Activated effector memory CD4-positive, alpha-beta T cell treated with Interleukin-2 at 50 U/mL for 16 hours (primary cell): ENCODE measurements around the gene EPS8.
A peak's percentile ranks its signal among the peaks of the same experiment; 100 is the strongest.

Experiments
- DNase-seq: peaks from one replicate; pipeline ENCODE4 v3.0.0-alpha.2; 2020

EPS8 gene

DNA sequence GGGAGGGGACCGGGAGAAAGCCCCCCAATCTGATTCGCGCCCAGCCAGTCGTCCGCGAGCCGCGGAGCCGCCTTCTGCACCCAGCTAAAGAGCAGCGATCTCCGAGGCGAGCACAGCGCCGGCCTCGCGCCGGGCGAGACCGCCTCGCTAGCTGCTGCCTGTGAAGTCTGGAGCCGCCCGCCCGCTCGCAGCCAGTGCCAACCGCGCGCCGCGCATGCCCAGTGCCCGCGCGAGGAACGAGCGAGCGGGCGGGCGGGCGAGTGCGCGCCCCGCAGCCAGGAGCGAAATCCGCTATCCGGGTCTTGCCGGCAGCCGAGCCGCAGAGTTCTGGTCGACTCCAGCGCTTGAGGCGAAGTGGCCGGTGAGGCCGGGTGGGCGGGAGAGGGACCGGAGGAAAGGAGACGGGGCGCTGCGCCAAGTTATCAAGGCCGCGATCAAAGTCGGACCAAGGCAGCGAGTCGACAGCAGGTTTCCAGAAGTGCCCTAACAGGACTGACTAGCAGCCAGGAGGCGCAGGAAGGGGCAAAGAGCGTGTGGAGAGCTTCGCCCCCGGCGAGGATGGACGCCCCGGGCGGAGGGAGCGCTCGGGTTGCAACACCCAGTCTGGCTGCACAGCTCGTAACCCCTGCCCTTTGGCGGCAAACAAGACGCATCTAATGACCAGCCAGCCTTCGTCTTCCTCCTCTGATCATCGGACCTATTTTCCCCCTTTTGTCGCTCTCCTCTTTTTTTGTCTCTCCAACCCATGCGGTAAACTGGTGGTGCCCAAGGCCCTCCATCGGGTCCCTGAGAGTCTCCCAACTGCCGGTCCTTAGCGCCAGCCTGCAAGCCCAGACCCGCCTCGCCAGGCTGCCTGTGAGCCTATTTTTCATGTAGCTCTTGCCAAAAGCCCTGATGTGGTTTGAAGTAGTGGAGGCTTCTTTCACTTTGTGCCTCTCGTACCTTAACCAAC, at the start of gene EPS8:
EPS8 (minus strand) TSS at position 169 of the 952 bp plus-strand sequence. CDS start 106,437 bp downstream, outside the sequence.
- peak; percentile 81 for DNase-seq

DNA sequence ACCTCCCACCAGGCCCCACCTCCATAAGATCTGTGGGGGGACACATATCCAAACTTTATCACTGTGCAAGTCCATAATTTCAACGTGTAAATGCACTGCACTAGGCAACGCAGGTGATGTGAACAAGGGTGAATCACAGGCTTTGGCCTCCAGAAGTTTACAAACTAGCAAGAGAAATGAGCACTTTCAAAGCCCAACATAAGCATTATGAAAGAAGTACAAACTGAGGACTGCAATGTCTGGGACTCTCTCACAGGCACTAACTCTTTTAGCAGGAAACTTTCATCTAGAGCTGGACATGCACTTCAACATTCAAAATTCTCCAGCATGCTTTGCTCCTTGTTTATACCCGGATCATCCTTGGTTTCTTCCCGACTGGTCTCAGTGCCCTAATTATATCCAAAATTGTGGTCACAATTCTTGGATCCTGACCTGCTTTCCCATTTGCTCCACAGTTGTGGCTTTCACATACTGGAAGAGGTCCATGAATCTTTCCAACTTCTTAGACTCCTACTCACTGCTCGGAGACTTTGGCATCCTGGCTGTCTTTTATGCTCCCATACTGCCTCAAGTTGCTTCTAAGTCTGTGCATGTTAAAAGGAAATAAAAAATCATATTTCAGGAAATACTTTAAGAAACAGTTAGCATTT, 48.1 kb upstream of the EPS8 start:
- DNase-seq: no peak

DNA sequence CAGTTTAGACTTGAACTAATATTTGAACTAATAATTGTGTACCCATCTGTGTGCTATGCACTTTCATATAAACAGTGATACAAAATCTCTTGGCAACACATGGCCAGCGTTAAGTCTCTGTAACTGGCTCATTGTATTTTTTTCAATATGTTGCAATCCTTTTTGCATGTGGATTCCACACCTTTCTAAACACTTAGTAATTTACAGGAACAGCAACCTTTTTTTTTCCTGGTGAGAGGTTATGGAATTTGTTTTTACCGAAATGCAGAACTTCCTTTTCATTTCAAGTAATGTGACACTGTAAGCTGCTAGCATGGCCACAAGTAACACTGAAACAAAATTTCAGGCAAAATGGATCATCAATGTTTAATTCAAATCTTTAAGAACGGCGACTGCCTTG, 45.4 kb upstream of the EPS8 start:
- DNase-seq: no peak

DNA sequence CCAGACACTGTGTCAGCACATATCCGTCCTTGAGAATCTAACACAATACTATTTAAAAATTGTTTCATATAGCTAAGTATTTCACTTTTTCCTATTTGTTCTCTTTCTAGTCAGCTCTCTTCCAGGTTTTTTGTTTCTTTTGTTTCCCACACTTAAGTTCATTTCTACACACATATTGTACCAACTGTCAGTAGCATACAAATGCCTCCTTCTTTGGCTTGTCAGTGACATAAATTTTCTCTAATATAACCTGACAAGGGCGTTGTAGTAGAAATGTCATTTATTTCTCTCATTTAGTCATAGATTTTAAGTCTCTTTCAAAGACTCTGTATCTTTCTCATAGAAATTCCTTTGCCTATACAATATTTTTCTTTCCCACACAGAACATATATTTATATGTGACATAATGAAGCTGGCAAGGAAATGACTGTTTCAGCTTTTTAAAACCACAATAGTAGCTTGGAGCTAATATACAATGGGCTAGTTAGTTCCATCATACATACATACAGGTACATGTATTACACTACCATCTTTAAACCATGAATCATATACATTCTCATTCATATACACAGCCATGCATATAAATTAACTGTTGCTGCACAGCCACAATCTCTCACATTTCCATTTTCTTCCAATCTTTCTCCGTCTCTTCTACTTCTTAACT, 42.3 kb upstream of the EPS8 start:
- no peak for DNase-seq

DNA sequence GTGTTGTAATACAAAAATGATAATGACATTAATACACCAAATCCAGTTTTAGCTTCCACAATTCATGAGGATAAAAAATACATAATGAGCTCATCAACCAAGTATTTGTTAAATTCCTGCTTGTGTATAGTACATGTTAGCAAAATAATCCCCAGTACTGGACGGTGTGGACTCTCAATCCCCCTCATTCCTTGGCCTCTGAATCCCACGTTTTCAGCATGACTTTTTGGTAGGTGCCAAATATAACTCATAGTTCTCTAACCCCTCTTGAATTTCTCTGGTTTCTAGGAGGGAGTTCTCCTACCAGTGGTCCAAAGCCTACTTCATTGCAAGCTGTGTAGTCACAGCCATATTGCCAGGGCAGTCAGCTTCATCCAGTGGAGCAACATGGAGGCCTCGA, 41.4 kb upstream of the EPS8 start:
- DNase-seq: no peak

DNA sequence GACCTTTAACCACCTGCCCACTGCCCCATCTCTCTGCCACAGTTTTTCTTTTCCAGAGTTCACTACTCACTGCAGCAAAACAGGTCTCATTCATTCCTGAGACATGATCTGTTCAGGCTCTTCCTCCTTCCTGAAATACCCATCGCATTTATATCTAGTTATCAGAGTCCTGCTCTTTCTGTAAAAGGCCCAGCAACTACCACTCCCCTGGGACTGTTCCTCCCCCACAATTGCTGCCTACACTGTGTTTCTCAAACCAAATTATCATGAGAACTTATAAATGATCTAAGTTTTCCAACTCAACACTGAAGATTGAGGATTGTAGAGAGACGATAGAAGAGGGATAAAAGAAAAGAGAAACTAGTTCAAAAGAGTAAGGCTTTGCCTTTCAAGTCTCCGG, 40.8 kb upstream of the EPS8 start:
- DNase-seq: no peak

DNA sequence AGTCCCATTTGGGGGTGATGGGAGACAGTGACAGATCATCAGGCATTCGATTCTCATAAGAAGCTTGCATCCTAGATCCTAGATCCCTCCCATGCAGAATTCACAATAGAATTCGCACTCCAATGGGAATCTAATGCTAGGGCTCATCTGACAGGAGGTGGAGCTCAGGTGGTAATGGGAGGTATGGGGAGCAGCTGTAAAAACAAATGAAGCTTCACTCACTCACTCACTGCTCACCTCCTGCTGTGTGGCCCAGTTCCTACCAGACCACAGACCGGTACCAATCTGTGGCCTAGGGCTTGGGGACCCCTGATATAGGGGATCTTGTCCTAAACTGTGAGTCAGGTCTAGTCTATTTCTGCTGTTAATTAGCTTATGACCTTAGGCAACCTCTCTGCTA, 40.1 kb upstream of the EPS8 start:
- DNase-seq: no peak

DNA sequence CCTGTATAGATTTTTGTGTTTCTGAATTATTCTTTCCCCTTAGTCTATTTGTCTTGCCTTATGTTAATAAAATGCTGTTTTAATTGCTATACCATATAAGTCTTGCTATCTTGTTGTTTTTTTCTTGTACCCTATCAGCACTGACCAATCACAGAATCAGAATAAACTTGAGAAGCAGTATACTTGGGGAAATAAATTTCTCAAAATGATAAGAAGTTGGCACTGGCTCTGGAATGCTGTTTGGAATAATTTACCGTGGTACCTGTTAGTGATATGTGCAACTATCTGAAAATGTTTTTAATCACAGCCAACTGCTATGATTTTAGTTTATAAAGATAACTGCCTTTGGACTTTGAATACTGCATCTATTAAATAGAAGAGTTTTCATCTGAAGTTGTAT, 37.9 kb upstream of the EPS8 start:
- DNase-seq: no peak

DNA sequence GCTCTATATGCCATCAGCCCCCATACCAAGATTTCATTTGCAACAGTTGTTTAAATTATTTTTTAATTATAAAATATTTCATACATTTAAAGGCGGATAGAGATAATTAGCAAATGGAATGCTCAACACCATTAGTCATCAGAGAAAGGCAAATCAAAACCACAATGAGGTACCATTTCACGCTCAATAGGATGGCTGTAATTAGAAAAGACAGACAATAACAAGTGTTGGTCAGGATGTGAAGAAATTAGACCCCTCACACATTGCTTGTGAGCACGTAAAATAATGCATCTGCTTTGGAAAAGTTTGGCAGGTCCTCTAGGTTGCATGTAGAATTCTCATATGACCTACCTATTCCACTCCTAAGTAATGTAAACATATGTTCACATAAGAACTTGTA, 35.3 kb upstream of the EPS8 start:
- DNase-seq: no peak

DNA sequence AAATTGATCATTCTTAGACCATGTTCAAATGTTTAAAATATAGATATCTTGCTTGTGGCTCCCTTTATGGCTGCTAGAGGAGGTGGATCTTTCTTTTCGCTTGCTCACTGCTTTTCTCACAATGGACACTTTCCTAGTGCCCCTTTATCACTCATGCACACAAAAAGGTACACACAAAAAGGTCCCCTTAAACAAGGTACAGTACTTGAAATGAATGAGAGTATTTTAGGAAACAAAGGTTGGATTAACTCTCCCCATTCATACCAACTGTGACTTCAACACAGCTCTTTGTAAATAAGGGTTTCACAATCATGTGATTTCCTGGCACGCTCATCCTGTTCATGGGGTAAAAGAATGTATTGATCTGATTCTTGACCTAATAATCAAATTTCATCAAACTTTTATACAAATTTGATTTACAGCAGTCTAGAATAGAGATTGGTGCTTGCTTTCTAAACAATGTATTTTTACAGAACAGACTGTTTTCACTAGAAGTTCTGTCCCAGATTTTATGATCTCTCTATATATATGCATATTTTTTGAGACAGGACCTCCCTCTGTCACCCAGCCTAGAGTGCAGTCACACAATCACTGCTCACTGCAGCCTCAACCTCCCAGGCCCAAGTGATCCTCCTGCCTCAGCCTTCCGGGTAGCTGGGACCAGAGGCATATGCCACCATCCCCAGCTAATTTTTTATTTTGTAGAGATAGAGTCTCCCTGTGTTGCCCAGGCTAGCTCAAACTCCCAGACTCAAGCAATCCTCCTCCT, 34.4 kb upstream of the EPS8 start:
- no peak for DNase-seq

DNA sequence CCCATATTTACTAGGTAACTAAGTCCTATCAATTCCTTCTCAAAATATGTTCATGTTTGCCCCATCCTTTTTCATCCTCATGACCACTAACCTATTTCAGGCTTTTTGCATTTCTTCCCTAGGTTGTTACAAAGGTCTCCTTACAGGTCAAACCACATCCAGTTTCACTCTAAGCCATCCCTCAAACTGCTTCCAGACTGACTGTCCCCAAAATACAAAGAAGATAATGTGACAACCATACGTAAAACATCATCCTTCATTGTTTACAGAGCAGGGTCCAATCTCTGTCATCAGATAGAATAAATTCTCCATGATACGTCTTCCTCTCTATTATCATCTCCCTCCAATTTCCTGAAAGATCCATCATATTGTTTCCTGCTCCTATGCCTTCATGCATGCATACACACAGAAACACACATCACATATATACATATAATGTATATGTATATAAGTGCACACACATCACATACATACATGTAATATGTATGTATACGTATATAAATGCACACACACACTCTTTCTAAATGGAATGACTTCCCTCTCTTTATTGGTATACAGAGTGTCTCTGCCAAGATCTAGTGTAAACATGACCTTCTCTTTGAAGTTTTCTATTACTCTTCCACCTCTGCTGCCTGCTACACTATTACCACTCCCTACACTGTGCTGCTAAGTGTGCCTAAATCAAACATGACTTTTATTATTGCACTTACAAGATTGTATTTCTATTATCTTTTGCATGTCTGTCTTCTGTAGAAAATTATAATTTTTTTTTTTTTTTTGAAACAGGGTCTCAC, 30.7 kb upstream of the EPS8 start:
- DNase-seq: no peak

DNA sequence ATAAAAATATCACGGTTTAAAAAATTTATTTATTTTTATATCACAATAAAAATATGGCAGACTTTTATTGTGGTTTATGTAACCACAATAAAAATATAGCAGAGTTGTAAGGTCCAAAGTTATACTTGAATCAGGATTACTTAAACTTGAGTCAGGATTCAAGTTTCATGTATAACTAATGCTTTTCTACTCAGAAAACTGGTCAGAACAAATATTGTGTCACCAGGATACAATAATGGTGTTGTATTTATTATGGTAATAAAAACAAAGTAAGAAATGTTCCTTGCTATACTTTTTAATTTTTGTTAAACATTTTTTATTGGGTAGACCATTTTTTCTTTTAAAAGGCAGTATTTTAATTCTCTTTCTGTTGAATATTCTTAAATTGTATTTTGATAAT, 29.2 kb upstream of the EPS8 start:
- DNase-seq: no peak

DNA sequence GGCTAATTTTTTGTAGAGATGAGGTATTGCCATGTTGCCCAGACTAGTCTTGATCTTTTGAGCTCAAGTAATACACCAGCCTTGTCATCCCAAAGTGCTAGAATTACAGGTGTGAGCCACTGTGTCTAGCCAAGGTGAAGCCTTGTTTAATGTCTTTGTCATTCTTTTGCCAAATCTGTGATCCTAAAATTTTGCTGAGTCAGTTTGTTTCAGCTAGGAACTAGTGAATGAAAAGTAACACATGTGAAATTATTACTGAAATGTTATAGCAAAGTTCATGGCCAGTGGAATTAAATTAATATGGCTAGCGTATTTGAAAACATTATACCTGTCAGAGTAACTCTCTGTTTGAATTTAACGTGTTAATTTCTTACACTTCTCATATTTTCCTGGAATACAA, 26.5 kb upstream of the EPS8 start:
- no peak for DNase-seq

DNA sequence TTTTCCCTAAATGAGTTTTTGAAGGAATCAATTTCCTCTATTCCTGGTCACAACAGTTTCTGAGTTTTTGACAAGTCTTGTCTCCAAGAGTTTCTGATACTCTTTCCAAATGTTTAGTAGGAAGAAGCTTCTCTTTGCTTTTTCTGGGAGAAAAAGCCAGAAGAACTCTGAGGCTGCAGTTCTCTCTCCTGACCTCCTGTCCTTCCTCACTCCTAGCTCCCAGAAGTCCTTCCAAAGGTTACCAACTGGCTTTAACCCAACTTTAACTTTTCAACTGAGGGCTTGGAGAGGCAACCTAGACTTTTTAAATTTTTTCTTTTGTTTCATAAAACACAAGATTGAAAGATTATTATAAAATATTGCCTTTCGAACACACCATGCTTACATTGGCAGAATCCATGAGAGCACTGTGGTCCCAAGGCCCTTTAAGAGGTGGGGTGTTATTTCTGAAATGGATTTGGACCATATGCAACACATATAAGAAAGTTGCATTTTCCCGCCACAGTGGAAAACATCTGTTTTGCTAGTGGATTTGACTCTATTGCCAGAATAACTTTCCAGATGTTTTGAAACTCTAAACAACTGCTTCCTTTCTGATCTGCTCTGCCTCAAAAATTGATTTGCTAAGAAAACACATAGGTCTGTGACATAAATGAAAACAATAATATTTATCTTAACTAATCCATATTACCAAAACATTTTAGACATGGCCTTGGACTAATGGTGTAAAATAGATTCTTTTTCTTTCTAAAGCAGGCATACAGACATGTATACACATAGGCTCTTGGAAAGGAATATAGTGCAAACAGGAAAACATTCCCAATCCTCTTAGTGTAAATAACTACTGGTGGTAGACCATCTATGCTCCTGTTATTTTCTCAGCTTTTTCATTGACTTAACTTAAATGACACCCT, 22.3 kb upstream of the EPS8 start:
- no peak for DNase-seq

DNA sequence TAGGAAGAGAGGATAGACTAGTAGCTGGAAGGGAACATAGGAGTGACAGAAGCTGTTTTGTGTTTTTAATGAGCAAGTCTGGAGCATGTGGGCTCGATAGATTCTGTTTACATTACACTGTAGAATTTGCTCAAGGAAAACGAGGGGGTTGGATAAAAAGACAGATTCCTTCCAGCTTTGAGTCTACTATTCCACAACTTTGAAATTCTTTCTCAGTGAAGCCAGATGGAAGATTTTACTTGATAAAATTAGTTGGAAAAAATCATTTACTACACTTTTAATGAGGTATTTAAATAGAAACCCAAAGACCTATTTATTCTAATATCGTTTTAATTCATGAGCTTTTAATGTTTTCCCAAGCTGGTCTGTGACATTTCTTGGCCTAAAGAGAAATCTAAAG, 19.5 kb upstream of the EPS8 start:
- DNase-seq: no peak

DNA sequence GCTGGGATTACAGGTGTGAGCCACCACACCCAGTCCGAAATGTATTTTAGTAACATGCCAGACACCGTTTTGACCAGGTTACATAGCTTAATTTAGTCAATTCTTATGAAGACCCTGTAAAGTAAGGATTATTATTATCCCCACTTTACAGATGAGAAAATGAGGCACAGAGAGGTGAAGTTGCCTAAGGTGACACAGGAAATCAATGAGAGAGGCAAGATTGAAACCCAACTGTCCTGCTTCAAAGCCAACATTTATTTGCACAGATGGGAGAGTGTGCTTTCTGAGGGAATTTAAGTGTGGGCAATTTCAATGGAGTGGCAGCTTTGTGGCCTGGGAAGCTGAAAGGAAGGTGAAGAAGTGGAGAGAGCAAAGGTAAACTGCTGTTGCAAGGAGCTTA, 19.1 kb upstream of the EPS8 start:
- no peak for DNase-seq

DNA sequence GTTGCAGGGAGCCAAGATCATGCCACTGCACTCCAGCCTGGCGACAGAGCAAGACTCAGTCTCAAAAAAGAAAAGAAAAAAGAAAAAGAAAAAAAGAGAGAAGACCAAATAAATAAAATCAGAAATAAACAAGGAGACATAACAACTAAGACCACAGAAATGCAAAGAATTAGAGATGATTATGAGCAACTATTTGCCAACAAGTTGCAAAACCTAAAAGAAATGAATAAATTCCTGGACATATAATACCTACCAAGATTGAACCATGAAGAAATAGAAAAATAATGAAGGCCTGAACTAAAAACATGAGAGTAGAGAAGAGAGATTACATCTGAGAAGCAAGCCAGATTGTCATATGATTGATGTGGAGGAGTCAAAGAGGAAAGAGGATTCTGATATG, 17.6 kb upstream of the EPS8 start:
- DNase-seq: no peak

DNA sequence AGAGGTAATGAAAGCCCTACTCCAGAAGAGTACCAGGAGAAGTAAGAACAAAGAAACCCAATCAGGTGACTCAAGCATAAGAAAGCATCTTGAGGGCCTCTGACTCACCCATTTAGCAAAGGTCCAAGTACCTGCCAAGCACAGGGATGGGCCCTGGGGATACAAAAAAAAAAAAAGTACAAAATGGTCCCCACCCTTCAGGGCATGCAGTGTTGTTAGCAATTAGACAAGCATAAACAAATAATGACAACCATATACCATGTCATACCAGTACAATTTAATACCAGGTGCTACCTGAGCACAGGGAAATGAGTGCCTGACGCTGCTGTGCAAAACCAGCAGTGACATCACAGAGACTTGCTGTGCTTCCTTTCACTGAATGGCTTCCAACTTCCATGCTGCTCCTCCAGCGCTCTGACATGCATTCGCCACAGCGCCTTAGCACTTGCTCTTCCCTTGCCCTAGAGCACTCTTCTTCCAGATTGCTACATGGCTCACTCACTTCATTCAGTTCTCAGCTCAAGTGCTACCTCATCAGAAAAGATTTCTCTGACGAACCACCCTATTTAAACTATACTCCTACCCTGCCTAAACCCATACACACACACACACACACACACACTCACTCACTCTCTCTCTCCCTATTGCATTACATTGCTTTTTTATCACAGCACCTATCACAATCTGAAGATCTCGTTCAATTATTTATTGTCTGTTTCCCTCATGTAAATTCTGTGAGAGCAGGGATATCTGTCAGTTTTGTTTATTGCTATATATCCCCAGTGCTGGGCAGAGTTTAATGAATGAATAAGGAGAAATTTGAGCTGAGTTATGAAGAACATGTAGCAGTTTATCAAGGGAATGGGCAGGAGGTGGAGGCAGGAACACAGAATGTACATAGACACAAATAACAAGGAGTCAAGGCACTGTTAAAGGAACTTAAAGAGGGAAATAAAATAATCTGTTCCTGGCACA, 12.9 kb upstream of the EPS8 start:
- no peak for DNase-seq

DNA sequence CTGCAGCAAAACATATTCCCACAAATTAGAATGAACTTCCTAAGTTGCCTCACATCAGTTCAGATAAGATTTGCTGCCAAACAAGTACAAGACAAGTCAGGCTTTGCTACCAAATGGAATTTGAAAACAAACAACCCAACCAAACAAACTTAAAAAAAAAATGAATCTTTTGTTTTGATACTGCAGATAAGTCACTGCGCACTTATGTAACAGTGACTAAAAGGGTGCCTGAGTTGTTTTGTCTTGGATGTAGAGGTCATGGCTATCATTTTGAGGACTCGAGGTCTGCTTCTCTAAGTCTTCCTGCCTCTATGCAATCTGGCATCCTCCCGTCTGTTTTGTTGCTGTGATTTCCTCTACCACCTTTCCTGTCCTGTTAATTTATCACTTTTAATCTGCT, 11.1 kb upstream of the EPS8 start:
- no peak for DNase-seq

DNA sequence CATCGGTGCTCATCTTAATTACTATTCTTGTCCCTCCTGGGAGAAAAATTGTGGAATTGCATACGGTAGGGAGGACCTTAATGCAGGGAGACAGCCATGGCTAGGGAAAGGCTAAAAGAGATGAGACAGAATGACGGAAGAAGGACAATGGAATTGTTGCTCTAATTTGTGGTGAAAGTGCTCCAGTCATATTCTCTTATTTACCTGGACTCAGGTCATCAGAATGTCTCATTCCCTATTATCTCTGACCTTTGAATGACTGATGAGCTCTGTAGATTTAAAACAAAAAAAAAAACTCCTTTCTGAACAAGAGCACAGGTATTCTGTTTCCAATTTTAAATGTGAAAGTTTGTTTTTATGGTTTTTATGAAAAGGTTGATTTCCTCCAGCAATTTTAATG, 8.6 kb upstream of the EPS8 start:
- DNase-seq: no peak
